ENCODE measurements around the gene ELP4.
"Not testable (repeated sequence)": the region's sequence is repeated elsewhere in the genome, so short reads cannot be mapped to it uniquely, and the experiment has no call there.

ELP4 gene

GRCh38 chr11:31555938-31556337 lies 46.4 kb downstream of the ELP4 start:
- no peak for DNase-seq

DNA sequence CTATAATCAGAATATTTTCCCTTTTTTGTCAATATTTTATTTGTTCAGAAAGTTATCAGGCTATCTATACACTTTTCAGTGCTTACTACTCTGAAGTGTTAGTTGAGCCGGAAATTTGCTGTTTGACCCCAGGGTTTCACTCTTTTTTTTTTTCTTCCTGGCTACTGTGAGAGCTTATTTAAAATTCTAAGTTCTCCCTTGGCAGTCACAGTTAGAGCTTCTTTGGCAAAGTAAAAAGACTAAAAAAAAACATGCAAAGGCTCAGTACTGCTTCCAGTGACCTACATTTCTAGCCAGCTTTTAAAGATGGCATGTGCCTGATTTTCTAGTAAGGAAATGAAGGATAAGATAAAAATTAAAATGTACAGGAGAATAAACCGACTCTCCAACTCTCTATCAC lies 48.4 kb downstream of the ELP4 start:
- no peak for DNase-seq

DNA sequence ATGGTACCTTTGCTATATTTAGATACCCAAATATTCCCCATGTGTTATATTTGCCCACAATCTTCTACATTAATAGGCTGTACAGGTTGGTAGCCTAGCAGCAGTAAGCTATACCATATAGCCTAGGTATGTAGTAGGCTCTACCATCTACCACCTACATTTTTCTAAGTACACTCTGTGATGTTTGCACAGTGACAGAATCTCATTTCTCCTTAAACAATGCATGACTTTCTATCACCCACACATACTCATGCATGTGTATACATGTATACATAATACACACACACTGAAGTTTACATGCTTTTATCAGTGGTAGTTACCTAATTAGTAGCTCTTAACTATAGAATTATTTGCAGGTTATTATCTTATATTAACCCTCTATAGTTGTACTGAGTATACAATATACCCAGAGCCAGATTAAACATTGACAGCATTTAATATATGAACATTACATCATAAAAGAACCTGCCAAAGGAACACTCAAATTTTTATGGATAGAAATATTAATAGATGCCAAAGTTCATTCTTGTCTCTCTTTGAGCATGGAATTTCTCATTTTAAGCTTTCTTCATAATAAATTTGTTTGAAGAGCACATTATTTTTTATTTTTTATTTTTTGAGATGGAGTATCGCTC lies 51.4 kb downstream of the ELP4 start:
- DNase-seq, result no peak

GRCh38 chr11:31564517-31564916 lies 55.0 kb downstream of the ELP4 start:
- DNase-seq, result not testable (repeated sequence)

- not testable (repeated sequence) for DNase-seq
Measured at GRCh38 chr11:31574133-31574532, 64.6 kb downstream of the ELP4 start.

GRCh38 chr11:31575764-31576163 lies 66.2 kb downstream of the ELP4 start:
- not testable (repeated sequence) for DNase-seq

DNA sequence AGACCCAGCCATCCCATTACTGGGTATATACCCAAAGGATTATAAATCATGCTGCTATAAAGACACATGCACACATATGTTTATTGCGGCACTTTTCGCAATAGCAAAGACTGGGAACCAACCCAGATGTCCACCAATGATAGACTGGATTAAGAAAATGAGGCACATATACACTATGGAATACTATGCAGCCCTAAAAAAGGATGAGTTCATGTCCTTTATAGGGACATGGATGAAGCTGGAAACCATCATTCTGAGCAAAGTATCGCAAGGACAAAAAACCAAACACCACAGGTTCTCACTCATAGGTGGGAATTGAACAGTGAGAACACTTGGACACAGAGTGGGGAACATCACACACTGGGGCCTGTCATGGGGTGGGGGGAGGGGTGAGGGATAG lies 69.8 kb downstream of the ELP4 start:
- not testable (repeated sequence) for DNase-seq

- no peak for DNase-seq
Measured at GRCh38 chr11:31582697-31583096, 73.1 kb downstream of the ELP4 start.

DNA sequence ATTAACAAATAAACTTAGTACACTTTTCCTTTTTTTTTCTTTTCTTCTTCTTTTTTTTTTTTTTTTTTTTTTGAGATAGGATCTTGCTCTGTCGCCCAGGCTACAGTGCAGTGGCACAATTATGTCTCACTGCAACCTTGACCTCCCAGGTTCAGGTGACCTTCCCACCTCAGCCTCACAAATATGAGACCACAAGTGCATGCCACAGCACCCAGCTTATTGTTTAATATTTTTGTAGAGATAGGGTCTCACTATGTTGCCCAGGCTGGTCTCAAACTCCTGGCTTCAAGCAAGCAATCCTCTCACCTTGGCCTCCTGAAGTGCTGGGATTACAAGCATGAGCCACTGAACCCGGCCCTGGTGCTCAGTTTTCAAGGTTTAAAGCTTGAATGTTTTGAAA lies 88.9 kb downstream of the ELP4 start:
- no peak for DNase-seq

GRCh38 chr11:31601635-31602282 lies 92.2 kb downstream of the ELP4 start:
- DNase-seq, result no peak

DNA sequence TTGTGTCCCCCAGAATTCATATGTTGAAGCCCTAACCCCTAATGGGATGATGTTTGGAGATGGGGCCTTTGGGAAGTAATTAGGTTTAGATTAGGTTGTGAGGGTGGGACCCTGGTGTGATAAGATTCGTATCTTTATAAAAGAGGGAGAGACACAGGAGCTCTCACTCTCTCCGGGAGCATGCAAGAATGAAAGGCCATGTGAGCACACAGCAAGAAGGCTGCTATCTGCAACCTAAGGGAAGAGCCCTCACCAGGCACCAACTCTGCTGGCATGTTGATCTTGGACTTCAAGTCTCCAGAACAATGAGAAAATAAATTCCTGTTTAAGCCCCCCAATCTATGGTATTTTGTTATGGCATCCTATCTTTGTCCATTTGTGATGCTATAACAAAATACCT lies 97.3 kb downstream of the ELP4 start:
- DNase-seq, result no peak

DNA sequence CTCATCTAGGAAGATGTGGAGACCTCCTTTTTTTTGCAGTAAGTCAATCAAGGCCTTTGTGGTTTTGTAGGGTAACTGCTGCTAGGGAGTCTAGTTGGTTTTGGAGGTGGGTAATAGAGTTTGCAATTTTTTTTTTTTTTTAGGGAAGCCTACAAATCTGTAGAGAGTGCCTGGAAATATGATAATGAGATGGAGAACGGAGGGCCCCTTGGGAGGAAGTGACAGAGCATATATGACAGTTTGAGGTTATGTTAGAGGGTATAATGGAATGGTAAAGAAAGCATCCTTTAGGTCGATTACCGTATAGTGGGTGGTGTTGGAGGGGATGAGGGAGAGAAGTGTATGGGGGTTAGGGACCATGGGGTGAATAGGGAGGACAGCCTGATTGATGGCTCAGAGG lies 98.3 kb downstream of the ELP4 start:
- no peak for DNase-seq

DNA sequence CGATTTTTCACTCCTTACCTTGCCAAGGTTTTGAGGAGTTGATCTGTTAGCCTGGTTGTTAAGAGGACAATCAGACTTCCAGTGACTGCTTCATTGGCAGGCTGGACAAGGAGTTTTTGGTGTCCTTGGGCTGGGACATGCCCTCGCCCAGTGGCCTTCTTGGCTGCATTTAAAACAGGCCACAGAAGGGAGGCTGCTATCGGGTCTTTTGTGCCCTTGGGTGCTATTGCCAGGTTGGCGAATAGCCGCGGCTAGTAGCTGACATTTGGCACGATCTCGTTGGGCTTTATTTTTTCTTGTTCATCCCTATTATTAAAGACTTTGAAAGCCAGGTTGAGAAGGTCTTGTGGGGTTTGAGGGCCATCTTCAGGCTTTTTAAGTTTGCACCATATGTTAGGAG lies 99.4 kb downstream of the ELP4 start:
- no peak for DNase-seq

- DNase-seq, result no peak
Measured at GRCh38 chr11:31610544-31610943, 101.0 kb downstream of the ELP4 start.

GRCh38 chr11:31617246-31617645 lies 107.7 kb downstream of the ELP4 start:
- DNase-seq, result no peak

DNA sequence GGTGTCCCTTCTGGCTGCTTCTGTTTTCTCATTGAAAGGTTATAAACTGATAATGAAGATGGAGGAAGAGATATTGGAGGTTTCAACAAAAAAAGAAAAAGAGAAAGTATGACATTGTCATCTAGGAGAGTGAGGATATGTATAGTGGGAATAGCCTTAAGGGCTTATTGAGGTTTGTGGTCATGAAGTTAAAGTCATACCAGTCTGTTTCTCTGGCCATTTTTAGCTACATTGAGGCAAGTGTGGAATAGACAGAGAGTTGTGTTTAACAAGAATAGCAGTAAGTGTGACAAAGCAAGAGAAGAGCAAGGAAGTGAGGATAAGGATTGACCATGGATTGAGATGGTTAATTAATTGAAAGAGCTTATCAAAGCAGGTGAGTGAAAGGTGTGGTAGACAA lies 110.4 kb downstream of the ELP4 start:
- DNase-seq, result no peak

- no peak for DNase-seq
Measured at GRCh38 chr11:31620434-31620833, 110.9 kb downstream of the ELP4 start.

DNA sequence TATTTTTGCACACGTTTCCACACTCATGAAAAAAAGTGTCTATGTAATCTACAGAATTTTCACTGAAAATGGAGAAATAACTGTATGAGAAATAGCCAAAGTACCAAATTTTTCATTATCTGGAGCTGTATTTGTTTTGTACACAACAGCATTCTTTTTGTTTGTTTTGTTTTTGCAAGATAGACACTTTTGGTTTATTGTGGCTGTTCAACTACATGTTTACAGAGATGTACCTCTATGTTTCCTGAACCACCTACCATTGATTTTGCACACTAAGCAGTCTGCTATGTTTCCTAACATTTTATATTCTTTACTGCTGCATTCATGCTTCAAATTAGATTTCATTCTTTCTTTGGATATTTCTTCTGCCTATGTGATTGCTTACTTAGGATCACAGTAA lies 116.3 kb downstream of the ELP4 start:
- no peak for DNase-seq

DNA sequence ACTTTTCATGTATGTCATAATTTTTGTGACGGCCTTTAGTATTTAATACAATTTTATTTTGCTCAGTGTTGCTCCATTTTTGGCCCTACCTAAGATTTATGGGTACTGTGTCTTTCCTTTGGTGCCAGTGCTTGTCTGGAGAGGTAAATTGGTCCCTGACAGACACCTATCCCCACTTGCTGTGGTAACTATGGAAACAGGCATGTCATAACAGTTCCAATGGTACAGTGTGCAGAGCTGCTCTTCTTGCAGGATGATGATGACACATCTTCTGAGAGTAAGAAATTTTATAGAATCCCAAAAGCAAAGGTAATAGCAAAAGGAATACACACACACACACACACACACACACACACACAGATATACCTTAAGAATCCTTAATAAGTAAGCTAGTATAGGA lies 118.5 kb downstream of the ELP4 start:
- no peak for DNase-seq

DNA sequence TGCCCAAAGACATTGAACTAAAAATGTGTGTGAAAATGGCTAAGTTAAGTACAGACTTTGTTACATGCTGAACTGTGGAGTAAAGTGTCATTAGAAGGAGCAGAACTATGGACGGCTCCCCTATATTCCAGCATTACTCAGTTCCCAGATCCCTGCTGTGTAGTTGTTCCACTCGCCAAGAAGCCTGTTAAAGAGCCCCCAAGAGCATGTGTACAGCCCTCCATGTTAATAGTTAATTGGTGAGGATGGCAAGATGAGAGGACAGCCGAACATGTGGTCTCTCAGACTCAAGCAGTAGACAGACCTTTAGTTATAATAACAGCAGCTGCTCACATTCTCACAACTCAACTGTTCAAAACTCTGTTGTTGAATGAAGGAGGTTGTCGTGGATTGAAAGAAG lies 127.4 kb downstream of the ELP4 start:
- DNase-seq, result no peak

DNA sequence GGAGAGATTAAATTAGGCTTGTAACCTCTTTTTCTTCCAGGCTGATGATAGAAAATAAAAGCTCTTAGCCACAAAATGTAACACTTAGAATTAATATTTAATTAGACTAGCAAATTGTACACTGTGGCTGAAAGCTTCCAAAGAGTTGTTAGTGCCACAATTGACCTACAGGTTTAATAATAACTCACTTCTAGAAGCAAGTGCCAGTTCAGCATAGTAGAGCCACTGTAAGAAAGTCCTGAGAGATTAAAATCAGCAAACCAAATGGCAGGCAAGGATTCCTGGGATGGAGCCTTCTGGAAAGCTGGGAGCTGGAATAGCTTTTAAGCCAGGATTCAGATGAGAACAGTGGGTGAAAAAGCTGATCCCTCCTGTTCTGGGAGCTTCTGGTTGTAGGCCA lies 131.0 kb downstream of the ELP4 start:
- DNase-seq, result no peak

- no peak for DNase-seq
Measured at GRCh38 chr11:31641477-31642062, 132.0 kb downstream of the ELP4 start.

DNA sequence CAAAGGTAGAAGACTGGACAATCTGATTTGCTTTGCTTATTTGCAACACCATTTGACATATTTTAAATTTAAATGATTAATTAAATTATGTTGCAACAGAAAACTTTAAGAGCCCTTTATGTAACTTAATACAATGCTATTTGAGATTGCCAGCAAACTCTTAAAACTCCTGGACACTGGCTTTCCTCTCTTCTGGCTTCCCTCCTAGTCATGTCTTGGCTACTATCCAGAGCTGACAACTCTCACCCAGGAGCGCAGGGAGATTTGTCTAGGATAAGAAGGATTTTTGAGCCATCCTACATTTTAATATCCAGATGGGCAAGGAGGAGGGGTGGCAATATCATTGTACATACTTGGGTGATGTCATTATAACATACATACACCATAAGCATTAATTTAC lies 134.3 kb downstream of the ELP4 start:
- DNase-seq, result no peak

DNA sequence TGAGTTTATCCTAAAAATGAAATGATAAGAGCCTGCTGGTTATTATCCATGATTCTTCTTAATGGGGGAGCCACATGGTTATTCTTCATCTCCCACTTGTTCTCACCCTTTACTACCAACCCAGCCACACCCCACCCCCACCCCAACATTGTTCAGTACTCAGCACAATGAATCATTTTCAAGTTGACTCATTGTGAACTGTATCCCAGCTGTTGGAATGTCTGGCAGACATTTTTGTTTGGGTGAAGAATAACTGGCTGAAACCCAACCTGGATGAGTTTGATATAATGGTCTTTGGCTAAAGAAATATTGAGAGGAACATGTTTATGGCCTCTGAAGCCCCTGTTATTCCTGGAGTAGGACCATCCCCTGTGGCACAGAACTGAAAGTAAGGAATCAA lies 136.2 kb downstream of the ELP4 start:
- no peak for DNase-seq

DNA sequence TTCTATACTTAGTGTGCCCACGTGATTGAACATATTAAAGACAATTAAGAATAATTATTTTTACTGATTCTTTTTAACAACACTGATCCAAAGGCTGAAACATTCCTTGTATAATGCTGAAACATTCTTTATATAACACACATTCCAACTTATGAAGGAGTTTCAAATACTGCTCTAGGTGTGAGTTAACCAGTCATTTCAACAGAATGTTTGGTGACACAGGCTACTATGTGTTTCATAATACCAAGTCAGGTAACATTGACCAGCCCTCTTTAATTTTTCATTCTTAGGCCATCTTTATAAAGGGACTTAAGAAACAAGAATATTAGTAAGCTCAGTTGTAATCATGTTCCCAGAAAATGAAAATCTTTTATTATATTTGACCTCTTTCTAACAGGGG lies 136.6 kb downstream of the ELP4 start:
- DNase-seq, result no peak
